NCI-H774 (cell line): ENCODE data around the gene TMLHE.
"Not testable (repeated sequence)": the region's sequence is repeated elsewhere in the genome, so short reads cannot be mapped to it uniquely, and the experiment has no call there.

Source experiments
- DNase-seq: peaks from one replicate; lab custom pipeline; 2025; lab: John Stamatoyannopoulos, UW

Gene TMLHE

GRCh38 chrX:155491421-155491820 is 121.3 kb downstream of the TMLHE start:
- DNase-seq = not testable (repeated sequence)

- not testable (repeated sequence) for DNase-seq
Observed at GRCh38 chrX:155477136-155477535, 135.6 kb downstream of the TMLHE start.

- not testable (repeated sequence) for DNase-seq
Observed at GRCh38 chrX:155466269-155466938, 146.3 kb downstream of the TMLHE start.

- not testable (repeated sequence) for DNase-seq
Observed at GRCh38 chrX:155460501-155460900, 152.3 kb downstream of the TMLHE start.

- not testable (repeated sequence) for DNase-seq
Observed at GRCh38 chrX:155458471-155458870, 154.3 kb downstream of the TMLHE start, which contains the start of gene F8A3. Gene F8A3 (minus strand): TSS chrX:155458620. CDS start chrX:155458600, 20 bp downstream.

GRCh38 chrX:155457761-155458447 is 154.8 kb downstream of the TMLHE start:
- not testable (repeated sequence) for DNase-seq

- DNase-seq = no peak
Observed at GRCh38 chrX:155441097-155441496, 171.7 kb downstream of the TMLHE start.
